HG02973 (cell line): ENCODE data around the gene SSUH2.
A peak's percentile ranks its signal among the peaks of the same experiment; 100 is the strongest.

Experiments used
- ATAC-seq: cut with Tn5 transposase; IDR thresholded peaks from one replicate; pipeline ENCODE4 v1.9.1; 2021; ENCODE audit warnings: moderate library complexity; ENCODE audit not compliant: unreplicated experiment

Gene SSUH2

DNA sequence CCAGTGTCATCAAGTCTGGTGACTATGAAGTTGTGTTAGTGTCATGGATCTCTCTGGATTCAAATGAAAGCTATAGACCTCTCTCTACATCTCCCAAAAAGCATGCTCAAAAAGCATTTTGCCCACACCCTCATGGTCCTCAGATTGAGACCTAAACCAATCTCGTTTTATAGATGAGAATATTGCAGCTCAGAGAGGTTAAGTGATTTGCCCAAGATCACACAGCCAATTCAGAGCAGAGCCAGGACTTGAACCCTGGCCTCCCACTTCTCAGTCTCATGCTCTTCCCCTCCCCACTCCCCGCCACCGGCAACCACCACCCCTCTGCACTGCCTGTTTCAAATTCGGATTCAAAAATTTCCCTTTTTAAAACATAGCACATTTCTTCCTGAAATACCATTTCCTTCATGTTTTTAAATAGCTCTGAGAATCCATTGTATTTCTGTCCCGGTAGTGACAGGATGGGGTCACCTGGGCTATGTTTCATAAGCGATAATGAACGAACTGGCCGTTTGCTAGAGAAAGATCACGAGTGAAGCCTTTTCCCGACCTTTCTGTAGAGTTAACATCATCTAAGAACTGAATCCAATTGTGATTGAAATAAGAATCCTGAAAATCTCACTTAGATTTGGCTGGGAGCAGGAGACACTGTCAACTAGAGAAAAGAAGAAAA lies 769 bp downstream of the SSUH2 start:
- ATAC-seq = no peak

DNA sequence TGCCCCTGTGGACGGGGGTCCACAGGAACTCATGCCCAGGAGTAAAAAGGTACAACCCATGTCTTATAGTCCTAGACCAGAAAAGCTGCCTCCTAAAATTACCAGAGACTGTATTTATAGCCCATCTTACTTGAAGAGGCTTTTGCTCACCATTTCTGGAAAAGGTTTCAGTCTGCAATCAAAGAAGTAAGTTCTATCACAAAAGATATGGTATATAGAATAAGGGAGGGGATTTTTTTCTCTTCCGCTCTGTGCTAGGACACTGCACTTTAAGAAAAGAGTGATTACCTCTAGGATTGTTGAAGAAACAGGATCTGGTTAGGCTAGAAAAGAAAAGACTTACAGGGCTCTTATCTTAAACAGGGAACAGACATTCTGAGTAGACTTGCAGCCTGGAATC lies 2.6 kb downstream of the SSUH2 start:
- ATAC-seq = no peak

DNA sequence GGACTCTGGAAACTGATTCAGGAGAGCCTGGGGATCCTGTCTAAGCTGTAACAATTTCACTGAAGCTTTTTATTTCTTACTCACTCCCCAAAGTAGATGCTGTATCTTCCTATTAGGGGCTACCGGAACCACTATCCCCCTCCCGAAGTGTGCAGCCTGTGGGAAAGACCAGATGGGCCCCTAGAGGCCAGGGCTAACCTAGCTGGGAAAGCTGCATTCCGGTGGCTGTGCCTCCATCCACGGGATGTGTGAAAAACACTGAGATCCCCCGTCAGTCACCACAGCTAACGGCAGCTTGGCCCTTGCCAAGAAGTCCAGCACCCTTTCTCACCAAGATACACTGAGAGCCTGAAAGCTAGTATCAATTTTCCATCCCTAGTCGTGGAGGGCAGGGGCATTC lies 3.1 kb downstream of the SSUH2 start:
- no peak for ATAC-seq

DNA sequence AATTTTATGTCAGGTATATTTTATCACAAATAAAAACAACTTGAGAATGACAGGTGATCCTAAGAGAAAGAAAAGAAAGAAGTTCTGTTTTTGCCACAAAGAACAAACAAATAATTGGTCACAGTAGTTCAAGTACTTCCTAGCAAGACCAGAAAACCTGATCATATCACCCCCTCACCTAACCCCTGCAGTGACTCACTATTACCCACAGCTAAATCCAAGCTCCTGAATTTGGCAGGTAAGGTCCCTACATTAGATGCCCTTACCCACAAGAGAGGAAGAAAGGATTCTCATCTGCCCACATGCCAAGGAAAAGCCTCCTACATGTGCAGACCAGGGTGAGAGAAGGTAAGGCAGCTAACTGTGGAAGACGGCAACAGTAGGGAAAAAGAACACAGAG lies 4.4 kb downstream of the SSUH2 start:
- ATAC-seq = no peak

DNA sequence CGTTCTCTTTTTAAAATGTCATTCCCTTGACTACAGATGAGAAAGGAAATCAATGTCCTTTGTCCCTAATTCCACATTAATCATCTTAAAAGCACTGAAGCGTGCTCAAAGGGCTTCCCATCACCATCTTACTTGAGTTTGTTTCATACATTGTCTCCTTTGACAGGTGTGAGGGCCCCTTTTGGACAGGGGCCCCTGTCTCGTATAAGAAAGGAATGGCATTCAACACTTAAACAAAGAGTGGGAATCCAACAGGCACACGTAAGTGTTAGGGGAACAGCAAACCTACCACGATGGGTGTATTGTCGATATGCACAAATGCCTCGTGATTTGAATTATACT lies 5.0 kb downstream of the SSUH2 start:
- ATAC-seq = no peak

DNA sequence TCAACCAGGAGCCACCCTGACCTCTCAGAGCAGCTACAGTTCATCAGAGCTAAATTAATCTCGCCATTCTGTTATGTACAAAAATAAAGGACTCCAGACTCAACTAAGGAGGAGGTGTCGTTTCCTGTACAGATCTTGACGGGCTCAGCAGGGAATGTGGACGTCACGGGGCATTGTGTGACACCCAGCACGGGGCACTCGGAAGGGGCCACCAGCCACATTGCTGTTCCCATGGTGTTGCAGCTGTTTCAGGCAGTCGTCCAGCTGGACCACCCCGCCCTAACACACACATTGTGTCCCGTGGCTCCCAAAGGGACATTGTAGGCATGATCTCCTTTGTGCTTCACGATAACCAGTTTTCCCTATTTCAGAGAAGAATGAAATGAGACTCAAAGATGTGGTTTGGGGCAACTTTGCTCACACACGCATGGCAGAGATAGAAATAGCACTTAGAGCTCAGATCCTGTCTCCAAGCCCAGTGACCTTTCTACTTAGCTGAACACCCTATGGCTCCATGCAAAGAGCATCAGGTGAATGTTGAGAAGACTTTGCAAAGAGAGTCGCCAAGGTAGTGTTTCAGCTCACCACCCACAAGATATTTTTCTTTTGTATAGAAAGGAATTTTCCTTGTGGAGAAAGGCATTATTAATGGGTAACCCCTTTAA lies 5.5 kb downstream of the SSUH2 start:
- ATAC-seq = no peak

DNA sequence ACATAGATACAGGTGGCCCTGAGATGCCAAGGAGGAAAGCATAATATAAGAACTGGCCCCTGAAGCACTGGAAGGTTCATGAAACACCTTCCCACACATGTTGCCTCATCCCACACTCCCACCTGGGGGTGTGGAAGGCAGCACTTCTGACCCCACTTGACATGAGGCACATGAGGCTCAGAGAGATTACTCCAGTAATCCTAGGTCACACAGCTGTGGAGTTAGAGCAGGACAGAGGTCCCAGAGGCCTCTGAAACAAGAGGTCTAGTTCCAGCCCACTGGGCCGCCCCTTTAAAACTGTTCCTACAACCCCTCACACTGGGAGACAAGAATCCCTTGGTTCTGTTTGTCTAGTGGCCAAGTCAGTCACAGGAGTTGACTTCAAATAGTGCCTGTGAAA lies 7.2 kb downstream of the SSUH2 start:
- no peak for ATAC-seq

DNA sequence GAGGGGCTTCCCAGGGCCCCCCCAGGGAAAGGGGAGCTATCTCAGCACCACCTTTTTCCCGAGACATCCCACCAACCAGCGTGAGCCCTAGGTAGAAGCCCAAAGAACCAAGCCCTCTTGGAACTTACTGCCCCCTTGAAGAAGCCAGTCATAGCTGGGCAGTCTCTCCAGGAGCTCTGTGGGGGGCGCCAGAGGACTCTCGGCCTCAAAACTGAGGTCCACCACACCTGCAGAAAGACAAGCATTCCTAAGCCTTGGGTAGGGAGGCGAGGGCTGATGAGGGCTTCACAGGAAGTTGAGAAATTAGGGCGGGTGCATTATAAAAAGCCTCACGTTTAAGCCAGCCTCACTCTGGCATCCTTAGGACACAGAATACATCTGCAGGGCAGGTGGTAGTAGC lies 9.0 kb downstream of the SSUH2 start:
- ATAC-seq = no peak

DNA sequence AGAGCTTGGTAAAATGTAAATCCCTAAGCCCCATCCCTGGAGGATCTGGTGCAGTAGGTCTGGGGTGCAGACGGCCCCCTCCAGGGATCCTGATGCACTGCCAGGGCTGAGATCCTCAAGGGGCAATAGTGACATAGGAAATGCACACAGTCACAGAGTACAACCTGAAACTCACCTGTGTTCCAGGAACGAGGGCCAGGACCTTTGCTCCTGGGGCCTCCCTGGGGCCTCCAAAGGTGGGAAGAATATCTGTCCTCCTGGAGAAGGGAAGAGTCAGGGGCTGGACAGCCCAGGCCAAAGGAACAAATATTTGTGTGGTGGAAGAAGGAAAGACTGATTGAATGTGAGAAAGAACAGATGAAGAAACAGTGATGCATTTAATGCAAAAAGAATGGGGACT lies 9.5 kb downstream of the SSUH2 start:
- ATAC-seq = no peak

DNA sequence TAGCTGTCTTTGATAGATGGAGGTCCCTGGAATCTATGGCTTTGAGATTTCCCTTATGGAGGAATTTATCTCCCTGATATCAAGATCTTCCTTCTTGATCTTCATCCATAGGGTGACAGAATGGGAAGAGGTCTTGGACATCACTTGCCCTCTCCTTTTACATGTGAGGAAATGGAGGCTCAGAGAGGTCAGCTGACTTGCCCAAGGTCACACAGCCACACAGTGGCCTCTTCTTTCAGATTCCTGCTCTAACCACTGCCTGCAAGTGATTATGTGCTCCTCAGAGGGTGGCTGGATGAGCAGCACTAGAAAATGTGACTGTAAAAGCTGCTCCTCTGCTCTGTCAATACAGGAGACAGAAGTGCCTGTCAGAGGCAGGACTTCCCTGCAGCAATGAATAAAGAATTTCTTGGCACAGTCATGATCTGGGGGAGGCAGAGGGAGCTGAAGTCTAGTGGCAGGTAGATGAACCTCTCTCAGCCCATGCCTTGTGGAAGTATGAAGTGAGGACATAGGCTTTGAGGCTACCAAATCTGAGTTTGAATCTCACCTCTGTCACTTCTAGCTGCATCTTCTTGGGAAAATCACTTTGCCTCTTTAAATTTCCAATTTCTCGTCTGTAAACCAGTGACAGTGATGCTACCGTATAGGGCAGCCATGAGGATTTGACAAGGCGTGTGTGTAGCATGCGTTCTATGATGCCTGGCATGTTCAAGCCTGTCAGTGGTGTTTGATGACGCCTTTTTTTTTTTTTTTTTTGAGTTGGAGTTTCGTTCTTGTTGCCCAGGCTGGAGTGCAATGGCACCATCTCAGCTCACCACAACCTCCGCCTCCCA lies 12.0 kb downstream of the SSUH2 start:
- no peak for ATAC-seq

DNA sequence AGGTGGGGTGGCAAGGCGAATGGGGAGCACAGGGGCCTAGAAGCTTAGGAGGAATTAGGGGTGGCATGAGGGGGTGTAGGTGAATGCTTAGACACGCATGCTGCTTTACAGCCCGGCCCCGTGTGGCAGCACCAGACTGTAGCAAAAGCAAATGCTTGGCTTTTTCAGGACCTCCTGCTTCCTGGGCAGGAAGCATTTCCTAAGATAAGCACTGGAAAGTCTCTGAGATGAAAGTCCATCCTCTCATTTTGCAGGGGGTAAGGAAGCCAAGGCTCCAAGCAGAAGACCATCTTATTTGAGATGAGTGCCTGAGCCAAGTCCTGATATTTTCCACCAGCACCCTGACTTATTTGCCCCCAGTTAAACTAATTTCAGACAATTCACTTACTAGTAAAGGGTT lies 12.9 kb downstream of the SSUH2 start:
- no peak for ATAC-seq

DNA sequence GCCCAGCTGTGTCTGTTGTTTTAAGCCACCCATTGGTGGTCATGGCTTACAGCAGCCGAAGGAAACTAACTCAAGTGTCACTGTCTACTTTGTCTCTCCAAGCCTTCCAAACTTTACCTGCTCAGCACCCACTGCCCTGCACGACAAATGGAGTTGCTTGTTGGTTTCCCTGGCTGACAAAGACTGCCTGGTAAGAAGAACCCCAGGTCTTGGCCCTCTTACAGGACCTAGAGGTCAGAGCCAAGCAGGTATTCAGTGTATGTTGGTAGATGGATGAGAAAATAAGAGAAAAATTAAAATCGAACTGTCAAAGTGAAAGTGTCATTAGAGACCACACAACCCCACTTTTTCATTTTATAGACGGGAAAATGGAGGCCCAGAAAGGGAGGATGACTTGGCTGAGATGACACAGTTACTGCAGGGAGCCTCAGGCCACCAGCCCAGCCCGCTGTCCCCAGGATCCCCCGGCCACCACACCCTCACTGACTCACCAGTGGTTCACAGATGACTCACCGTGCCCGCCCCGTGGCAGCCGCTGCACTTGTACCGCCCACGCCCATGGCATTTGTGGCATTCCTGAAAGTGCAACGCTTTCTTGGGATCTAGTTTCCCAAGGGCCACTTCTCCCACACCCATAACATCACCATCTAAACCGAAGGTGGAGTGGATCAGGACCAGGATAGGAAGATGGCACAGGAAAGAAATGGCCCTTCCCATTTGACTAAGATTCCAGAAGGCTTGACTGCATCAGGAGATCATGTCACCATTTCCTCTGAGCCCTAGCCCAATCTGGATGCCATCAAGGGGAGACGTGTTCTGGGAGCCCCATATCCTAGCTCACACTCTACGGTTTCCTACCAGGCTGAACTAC lies 15.2 kb downstream of the SSUH2 start:
- ATAC-seq = peak; percentile 68

DNA sequence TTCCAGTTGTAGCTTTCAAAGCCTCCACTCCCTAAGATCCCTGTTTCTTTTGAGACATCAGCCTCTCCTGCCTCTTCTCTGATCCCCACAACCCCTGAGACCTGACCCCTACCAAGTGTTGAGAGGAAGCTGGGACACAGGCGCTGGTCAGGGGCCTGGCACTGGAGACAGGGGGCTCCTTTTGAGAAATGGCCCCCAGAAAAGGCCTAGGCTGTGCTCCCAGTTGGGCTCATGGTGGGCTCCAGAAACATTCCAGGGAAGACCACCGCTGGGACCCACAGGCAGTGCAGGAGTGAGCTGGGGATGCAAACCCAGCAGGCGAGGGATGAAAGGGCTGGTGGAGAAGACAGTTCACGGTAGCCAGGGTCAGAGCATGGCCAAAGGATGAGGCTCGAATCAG lies 16.6 kb downstream of the SSUH2 start:
- no peak for ATAC-seq

DNA sequence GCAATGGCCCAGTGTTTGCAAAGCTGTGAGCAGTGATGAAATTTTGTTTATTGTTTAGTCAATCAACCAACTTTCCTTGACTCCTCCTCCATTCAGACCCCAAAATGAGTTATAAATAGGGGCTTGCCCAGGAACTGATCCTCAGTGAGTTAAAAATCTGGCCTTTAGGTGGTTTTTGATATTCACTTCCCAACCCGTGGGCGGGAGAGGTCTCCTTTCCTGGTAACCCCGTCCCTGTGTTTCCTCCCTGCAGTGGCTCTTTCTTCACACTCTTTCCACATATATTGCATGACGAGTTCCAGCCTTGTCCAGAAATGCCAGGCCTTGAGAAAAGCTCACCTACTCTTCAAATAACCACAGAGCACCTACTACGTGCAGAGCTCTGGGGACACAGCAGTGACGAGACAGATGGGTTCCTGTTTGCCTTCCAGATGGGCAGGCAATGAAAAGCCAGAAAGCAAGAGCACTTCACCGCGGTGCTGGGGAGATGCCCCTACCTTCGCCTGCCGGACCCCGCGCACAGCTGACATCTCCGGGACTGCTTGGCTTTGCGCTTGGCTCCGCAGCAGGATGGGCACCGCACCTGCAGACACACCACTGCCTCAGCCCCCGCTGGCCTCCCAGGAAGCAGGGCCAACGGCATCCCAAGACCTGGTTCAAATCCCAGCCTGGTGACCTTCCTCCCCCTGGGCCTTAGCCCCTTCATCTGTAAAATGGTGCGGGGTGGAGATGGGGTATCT lies 17.2 kb downstream of the SSUH2 start:
- ATAC-seq = no peak

DNA sequence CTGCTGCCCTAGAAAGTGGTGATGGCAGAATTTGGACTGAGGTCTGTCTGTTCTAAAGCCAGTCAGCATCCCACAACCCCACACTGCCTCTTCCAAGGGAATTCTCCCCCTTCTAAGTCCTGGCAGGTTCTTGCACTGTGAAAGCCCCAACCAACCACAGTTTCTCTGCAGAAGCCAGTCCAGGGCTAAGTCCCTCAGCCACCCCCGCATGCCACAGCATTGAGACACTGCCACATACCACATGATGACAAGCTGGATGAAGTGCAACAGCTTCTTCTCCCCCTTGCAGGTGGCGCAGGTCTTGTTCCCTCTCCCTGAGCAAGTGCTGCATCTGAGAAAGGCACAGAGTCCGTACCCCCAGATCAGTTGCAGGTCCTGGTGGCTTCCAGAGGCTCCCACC lies 18.6 kb downstream of the SSUH2 start:
- ATAC-seq = no peak

DNA sequence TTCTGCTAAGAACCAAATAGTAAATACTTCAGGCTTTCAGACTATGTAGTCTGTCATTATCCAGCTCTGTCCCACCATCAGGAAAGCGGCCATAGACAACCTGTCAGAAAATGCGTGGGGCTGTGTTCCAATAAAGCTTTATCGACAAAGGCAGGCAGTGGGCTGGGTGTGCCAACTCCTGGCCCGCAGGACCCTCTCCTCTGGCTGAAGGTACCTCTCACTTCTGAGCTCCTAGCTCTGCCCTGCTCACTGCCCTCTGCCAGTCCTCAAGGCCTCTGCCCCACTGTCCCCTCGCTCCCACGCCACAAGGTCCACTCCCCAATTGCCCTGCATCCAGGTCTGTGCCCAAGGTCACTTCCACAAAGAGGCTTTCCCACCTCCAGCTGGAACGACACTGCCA lies 20.0 kb downstream of the SSUH2 start:
- ATAC-seq = no peak

DNA sequence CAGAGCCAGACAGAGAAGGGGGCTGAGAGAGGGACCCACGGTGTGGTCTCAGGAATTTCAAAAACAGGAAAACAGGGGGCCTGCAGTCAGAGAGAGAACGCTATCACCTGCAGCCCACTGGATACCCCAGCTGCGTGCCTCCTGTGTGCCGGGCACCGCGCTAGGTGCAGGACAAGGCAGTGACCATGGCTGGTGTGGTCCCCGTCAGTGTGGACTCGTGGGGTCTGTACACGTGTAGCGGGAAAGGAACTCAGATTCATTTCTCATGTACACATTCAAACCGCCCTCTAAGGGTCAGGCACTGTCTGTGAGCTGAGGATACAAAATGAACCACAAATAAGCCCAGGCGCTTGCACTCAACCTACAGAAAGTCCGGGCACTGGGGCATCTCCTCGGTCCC lies 20.9 kb downstream of the SSUH2 start:
- ATAC-seq = no peak

DNA sequence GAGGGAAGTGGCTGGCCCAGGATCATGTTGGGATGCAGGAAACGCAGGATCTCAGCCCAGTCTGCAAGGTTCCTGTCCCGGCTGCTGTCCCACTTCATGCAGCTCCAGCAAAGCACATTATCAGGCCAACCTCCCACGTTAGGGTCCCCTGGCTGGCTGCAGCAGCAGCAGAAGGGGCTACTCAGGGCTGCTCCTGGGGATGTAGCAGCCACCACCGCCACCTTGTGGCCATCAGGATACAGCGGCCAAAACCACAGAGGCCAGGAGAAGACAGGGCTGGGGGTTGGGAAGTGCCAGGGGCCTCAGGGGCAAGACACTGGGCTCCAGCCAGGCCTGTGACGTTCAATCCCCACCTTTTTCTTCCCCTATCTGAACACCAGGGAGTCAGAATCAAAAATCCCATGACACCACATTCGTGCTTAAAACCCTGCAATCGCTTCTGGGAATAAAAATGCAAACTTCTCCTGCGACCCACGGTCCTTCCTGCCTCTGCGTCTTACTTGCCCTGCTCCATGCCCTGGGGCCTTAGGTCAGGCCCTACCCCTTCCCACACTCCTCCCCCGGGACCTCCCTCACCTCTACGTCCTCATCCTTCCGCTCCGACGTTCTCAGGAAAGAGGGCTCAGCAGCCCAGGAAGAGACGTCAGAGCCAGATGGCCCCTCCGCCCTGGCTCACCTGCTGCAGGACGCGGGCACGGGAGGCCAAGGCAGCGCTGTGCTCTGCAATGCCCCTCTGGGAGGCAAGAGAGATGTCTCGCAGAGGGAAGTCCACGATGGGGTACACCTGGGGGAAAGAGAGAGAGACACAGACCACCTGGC lies 21.5 kb downstream of the SSUH2 start:
- peak; percentile 94 for ATAC-seq

DNA sequence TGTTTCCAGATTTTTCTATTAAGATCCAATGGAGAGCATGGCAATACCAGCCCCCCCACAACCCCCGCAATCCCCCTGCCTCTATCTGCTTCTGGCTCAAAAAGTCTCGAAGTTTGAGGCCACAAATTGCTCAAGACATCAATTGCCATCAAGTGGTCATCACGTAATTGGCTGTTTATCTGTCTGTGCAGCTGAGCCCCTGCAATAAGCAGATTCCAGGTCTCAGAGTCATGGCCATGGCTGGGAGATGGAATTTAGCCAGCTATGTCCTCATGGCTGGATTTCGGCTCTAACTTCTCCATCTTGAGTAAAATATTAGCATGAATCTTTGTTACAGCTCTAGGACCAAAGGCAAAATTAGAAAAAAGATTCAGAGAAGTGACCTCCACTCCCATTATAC lies 22.7 kb downstream of the SSUH2 start:
- no peak for ATAC-seq

DNA sequence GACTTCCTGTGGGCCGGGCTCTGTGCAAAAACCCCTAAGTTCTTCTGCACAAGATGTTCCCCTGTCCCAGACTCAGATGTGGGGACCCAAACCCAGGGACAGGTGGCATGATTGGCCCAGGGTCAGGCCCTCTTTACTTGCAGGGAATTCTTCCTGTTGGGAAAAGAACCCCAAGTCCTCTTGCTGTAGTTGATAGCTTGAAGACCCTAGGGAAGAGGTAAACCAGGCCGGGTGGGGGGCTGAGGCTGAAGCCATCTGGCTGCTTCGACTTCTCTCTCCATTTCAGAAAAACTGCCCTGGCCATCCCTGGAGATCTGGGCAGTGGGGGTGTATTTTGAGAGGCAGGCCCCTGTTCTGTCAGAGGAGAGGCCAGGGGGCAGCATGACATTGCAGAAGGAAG lies 23.5 kb downstream of the SSUH2 start:
- ATAC-seq = no peak
